Epithelial cell of esophagus (primary cell): ENCODE results near the gene DPM1.

Experiments
- DNase-seq: peaks from one replicate; pipeline ENCODE4 v3.0.0; 2010; ENCODE audit warnings: low read depth
- H3K4me3 ChIP-seq: 2 replicates; pipeline ENCODE4 v1.5.1; 2011; ENCODE audit warnings: mild to moderate bottlenecking, low read length, control low read depth
- TF ChIP-seq, protein P1 (sequence below): IDR thresholded peaks from 2 replicates; pipeline ENCODE4 v1.5.1; 2011; ENCODE audit warnings: low read depth, mild to moderate bottlenecking, low read length, control low read depth, inconsistent platforms; ENCODE audit not compliant: insufficient read depth; ENCODE audit errors: missing control alignments

Gene DPM1

DNA sequence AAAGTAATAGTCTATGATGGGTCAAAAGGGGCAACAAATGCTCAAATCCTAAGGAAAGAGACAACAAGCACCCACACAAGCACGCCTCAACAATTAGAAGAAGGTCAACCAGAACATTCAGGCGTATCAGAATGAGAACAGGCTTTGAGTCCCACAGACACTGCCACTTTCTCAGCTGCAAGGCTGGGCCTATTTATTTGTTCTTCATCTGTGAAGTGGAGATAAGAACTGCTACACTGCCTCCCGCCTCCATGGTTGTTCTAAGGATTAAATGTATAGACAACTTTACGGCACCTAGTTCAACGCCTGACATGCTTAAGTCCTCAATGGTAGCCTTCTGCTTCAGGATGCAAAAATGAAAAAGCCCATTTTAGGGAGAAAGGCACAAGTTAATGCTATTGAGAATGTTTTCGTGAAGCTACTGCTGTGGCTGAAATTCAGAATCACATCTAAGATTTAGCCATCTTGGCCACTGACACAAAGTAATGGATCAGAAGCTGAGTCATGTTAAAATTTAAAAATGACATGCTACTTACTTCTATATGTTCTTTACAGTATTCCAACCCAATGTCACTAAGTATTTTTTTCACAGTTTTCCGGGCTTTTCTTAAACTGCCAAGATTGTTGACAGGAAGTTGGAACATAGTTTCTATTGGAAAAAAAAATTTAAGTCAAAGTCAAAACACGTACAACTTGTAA is 54.8 kb downstream of the DPM1 start:
- TF ChIP-seq, protein P1, sequence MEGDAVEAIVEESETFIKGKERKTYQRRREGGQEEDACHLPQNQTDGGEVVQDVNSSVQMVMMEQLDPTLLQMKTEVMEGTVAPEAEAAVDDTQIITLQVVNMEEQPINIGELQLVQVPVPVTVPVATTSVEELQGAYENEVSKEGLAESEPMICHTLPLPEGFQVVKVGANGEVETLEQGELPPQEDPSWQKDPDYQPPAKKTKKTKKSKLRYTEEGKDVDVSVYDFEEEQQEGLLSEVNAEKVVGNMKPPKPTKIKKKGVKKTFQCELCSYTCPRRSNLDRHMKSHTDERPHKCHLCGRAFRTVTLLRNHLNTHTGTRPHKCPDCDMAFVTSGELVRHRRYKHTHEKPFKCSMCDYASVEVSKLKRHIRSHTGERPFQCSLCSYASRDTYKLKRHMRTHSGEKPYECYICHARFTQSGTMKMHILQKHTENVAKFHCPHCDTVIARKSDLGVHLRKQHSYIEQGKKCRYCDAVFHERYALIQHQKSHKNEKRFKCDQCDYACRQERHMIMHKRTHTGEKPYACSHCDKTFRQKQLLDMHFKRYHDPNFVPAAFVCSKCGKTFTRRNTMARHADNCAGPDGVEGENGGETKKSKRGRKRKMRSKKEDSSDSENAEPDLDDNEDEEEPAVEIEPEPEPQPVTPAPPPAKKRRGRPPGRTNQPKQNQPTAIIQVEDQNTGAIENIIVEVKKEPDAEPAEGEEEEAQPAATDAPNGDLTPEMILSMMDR = no peak
- no peak for DNase-seq
- H3K4me3 ChIP-seq = no peak overlapping the region

DNA sequence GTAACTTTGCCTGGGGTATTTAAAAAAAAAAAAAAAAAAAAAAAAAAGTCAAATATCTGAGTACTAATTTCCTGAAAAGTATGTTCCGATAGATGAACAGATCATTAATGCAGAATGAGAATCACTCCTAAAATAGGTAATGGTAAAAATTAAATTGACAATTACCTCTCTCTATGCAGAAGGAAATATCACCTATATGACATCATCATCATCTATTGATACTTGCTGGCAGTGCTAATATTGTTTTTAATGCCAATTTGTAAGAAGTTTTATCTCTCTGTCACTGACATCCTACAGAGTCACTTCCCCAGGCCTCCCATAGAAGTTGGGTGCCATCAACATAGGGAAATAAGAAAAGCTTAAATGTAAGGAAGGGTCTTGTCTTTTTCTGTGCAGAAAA is 57.0 kb downstream of the DPM1 start:
- no peak for DNase-seq
- TF ChIP-seq, protein P1 = no peak
- H3K4me3 ChIP-seq = no peak overlapping the region

DNA sequence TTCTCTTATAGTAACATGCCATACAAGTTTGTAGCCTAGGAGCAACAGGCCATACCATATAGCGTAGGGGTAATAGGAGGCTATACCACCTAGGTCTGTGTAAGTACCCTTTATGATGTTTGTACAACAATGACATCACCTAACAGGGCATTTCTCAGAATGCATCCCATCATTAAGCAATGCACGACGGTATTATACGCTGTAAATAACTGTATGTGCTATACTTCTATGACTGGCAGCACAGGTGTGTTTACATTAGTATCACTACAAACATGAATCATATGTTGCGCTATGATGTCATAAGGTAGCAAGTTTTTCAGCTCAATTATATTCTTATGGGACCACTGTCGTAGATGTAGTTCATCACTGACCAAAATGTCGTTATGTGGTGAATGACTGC is 58.1 kb downstream of the DPM1 start:
- no peak overlapping the region for H3K4me3 ChIP-seq
- TF ChIP-seq, protein P1 = no peak
- DNase-seq = no peak

DNA sequence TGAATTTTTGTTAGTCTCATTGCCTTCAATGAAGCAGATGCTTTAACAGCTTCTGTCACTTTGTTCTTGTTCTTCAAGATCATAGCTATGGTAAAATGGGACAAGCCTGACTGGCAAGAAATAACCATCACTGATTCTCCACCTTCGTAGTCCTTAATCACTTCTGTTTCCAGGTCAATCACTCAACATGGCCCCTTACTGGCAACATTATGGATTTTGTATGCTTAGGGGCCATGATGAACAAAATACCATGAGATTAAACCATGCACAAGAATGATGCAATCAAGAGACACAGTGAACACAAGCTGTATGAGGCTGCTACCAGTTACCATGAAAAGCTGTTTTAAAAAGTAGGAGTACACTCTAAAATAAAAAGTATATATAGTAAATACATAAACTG is 59.9 kb downstream of the DPM1 start:
- H3K4me3 ChIP-seq = no peak overlapping the region
- no peak for DNase-seq
- TF ChIP-seq, protein P1 = no peak

DNA sequence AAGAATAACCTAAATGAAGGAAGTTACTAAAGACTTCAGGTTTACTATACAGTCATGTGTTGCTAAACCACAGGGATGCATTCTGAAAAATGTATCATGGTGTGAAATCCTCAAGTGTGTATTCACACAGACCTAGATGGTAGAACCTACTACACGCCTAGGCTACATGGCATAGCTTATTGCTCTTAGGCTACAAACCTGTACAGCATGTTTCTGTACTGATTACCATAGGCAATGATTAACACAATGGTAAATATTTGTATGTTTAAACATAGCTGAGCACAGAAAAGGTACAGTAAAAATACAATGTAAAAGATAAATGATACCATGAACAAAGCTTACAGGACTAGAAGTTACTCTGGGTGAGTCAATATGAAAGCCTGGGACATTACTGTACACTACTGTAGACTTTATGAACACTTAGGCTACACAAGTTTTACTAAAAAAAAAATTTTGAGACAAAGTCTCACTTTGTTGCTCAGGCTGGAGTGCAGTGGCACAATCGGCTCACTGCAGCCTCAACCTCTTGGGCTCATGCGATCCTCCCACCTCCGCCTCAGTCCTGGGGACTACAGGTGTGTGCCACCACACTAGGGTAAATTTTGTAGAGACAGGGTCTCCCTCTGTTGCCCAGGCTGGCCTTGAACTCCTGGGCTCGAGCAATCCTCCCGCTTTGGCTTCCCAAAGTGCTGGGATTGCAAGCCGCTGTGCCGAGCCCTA is 63.1 kb downstream of the DPM1 start:
- TF ChIP-seq, protein P1 = no peak
- DNase-seq = no peak
- no peak overlapping the region for H3K4me3 ChIP-seq

DNA sequence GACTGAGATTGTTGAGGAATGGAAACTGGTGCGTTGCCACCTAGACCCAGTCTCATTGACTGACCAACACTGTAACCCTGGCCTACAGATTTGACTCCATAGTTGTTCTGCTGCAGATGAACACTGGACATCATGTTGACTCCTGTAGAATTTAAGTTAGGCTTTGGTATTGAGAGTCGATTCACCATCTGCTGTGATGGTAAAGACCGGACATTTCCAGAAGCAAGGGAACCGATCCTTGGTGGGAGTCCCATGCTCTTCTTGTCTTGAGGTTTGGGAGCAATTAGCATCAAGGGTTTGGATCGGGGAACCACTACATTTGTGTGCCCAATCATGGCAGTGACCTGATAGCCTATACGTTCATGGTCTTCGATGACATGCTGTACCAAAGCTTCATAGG is 64.7 kb downstream of the DPM1 start:
- DNase-seq = no peak
- TF ChIP-seq, protein P1 = no peak
- no peak overlapping the region for H3K4me3 ChIP-seq
